IMR-90 (cell line): ENCODE results near the gene TMEM53. TPM values are rescaled to one million over a fixed set of nuclear protein-coding genes. Genes with fewer than 3 reads are reported as not detected.

Experiments
- ATAC-seq: fragments of 200-7000 bp; cut with Tn5 transposase; 2 replicates; pipeline ENCODE4 v1.9.1; 2020; ENCODE audit warnings: low read depth, mild to moderate bottlenecking, moderate library complexity
- BruUV-seq: library from RNA; stranded (reverse); fragments of 400-500 nt; replicated peaks from 2 replicates; lab custom pipeline; 2021; lab: Mats Ljungman, UMichigan
- CTCF ChIA-PET: fragments of 300-600 bp; formaldehyde crosslinking; extraction: SDS; loops from one replicate; lab custom pipeline; 2021; ENCODE audit warnings: antibody characterized with exemption; lab: Yijun Ruan, JAX
- POLR2A ChIA-PET: fragments of 300-600 bp; sonication (Branson Sonifier 250); formaldehyde crosslinking; loops from one replicate; lab custom pipeline; 2022; ENCODE audit warnings: antibody characterized with exemption; ENCODE audit not compliant: unreplicated experiment; lab: Charles Lee
- DNase-seq: peaks from one replicate; pipeline ENCODE4 v3.0.0; 2013
- H2AFZ ChIP-seq: replicated peaks from 2 replicates; pipeline ENCODE3; 2013; ENCODE audit warnings: low read length, mild to moderate bottlenecking; ENCODE audit not compliant: poor library complexity
- H2AK5ac ChIP-seq: 2 replicates; pipeline ENCODE4 v1.6.1; 2013; ENCODE audit warnings: low read depth, low read length, inconsistent platforms
- H2AK9ac ChIP-seq: replicated peaks from 2 replicates; pipeline ENCODE3; 2013; ENCODE audit warnings: mild to moderate bottlenecking, low read depth, low read length, moderate library complexity; ENCODE audit not compliant: poor library complexity
- H2BK120ac ChIP-seq: 2 replicates; pipeline ENCODE4 v1.6.1; 2013; ENCODE audit warnings: low read depth, low read length, inconsistent platforms
- H2BK15ac ChIP-seq: 3 replicates; pipeline ENCODE4 v1.6.1; 2013; ENCODE audit warnings: low read depth, low read length, inconsistent platforms
- H2BK20ac ChIP-seq: 2 replicates; pipeline ENCODE4 v1.6.1; 2013; ENCODE audit warnings: low read depth, mild to moderate bottlenecking, inconsistent platforms, low read length, moderate library complexity
- H2BK5ac ChIP-seq: 2 replicates; pipeline ENCODE4 v1.6.1; 2013; ENCODE audit warnings: mild to moderate bottlenecking, low read depth, low read length, inconsistent platforms; ENCODE audit not compliant: poor library complexity, severe bottlenecking
- H3K14ac ChIP-seq: replicated peaks from 2 replicates; pipeline ENCODE4 v1.6.1; 2013; ENCODE audit warnings: low read depth, low read length, inconsistent platforms
- H3K18ac ChIP-seq: 2 replicates; pipeline ENCODE4 v1.6.1; 2013; ENCODE audit warnings: low read depth, low read length, control low read depth
- H3K23ac ChIP-seq: 2 replicates; pipeline ENCODE4 v1.6.1; 2013; ENCODE audit warnings: low read depth, low read length, inconsistent platforms
- H3K27ac ChIP-seq: 2 replicates; pipeline ENCODE4 v1.5.1; 2013; ENCODE audit warnings: mild to moderate bottlenecking, control low read depth, low read length; ENCODE audit not compliant: insufficient read depth
- H3K27me3 ChIP-seq: 2 replicates; pipeline ENCODE4 v1.6.1; 2013; ENCODE audit warnings: low read length; ENCODE audit not compliant: control insufficient read depth, insufficient read depth
- H3K36me3 ChIP-seq: 2 replicates; pipeline ENCODE4 v1.6.1; 2013; ENCODE audit warnings: low read length, mixed read lengths; ENCODE audit not compliant: control insufficient read depth, insufficient read depth
- H3K4ac ChIP-seq: 2 replicates; pipeline ENCODE4 v1.6.1; 2013; ENCODE audit warnings: low read depth, low read length, inconsistent platforms
- H3K4me1 ChIP-seq: 2 replicates; pipeline ENCODE4 v1.6.1; 2013; ENCODE audit warnings: low read length, mixed read lengths; ENCODE audit not compliant: control insufficient read depth, insufficient read depth
- H3K4me2 ChIP-seq: 2 replicates; pipeline ENCODE4 v1.6.1; 2013; ENCODE audit warnings: low read depth, mild to moderate bottlenecking, control low read depth, low read length, moderate library complexity
- H3K4me3 ChIP-seq: 2 replicates; pipeline ENCODE4 v1.5.1; 2013; ENCODE audit warnings: low read depth, mild to moderate bottlenecking, control low read depth, low read length, moderate library complexity; ENCODE audit not compliant: insufficient read depth
- H3K56ac ChIP-seq: 2 replicates; pipeline ENCODE4 v1.6.1; 2013; ENCODE audit warnings: low read length, inconsistent platforms; ENCODE audit not compliant: insufficient read depth; ENCODE audit errors: extremely low read depth
- H3K79me1 ChIP-seq, 2 experiments: 2 replicates each; pipeline ENCODE4 v1.6.1; 2013; ENCODE audit warnings: low read length in 2 of 2, inconsistent platforms in 1 of 2, low read depth in 1 of 2
- H3K9ac ChIP-seq: 2 replicates; pipeline ENCODE4 v1.6.1; 2013; ENCODE audit warnings: low read depth, low read length, control low read depth
- H3K9me1 ChIP-seq: 2 replicates; pipeline ENCODE4 v1.6.1; 2013; ENCODE audit warnings: low read length, inconsistent platforms; ENCODE audit not compliant: insufficient read depth
- H3K9me3 ChIP-seq: 2 replicates; pipeline ENCODE4 v1.6.1; 2013; ENCODE audit warnings: low read length; ENCODE audit not compliant: control insufficient read depth, insufficient read depth
- H4K20me1 ChIP-seq: 2 replicates; pipeline ENCODE4 v1.6.1; 2013; ENCODE audit warnings: low read length, inconsistent platforms; ENCODE audit not compliant: insufficient read depth
- H4K5ac ChIP-seq: 2 replicates; pipeline ENCODE4 v1.6.1; 2013; ENCODE audit warnings: mild to moderate bottlenecking, low read depth, low read length, control low read depth
- H4K8ac ChIP-seq, 2 experiments: 2 replicates each; pipeline ENCODE4 v1.6.1; 2013; ENCODE audit warnings: low read depth in 2 of 2, low read length in 2 of 2, control low read depth in 1 of 2, inconsistent platforms in 1 of 2
- H4K91ac ChIP-seq: 2 replicates; pipeline ENCODE4 v1.6.1; 2013; ENCODE audit warnings: low read depth, low read length, inconsistent platforms; ENCODE audit not compliant: insufficient read depth
- ELK1 ChIP-seq: fragments of 150-350 bp; IDR thresholded peaks from 2 replicates; pipeline ENCODE4 v1.6.1; 2016; ENCODE audit warnings: low read depth, mild to moderate bottlenecking, low read length, moderate library complexity, borderline replicate concordance
- MXI1 ChIP-seq: IDR thresholded peaks from 2 replicates; pipeline ENCODE4 v1.6.1; 2012; ENCODE audit warnings: low read depth, mild to moderate bottlenecking, low read length, moderate library complexity, borderline replicate concordance
- WGBS, 2 experiments: methylation state at CpG; one replicate each; pipeline versions ENCODE4 v1.1.5 to v1.1.7; 2013; ENCODE audit warnings: missing lambda C conversion rate in 2 of 2; ENCODE audit not compliant: insufficient read length in 1 of 2; ENCODE audit errors: extremely low coverage in 2 of 2; 5-methylcytosine and 5-hydroxymethylcytosine counted together
- dilution Hi-C: fragments of 300-500 bp; cut with HindIII; formaldehyde crosslinking; loops from one replicate; pipeline ENCODE4 v1.14.3; 2018; ENCODE audit warnings: low sequenced_read_pairs; ENCODE audit not compliant: unreplicated experiment
- in situ Hi-C: fragments of 300-500 bp; cut with MboI; formaldehyde crosslinking; loops from 3 replicates; pipeline ENCODE4 v1.14.3; 2019; ENCODE audit warnings: low sequenced_read_pairs, inconsistent platforms, mixed read lengths
- intact Hi-C: fragments of 100-400 bp; cut with micrococcal nuclease; formaldehyde crosslinking; loops from 2 replicates; pipeline ENCODE4 v1.10.0; 2022
- polyA plus RNA-seq, 3 experiments: library from polyadenylated mRNA; depleted of rRNA; stranded (reverse); fragments of >200 nt; gene quantifications; 2 replicates each; pipeline ENCODE4 v1.2.3, GENCODE V29; 2012; ENCODE audit warnings: low replicate concordance in 1 of 3
- total RNA-seq: library from RNA; depleted of rRNA; stranded (reverse); fragments of >200 nt; gene quantifications from 2 replicates; pipeline ENCODE4 v1.2.3, GENCODE V29; 2012

TMEM53 gene
- total and polyA plus RNA-seq, 2 of the 4 experiments (the other 2 are of a cell fraction), result 2.7 to 6.3 TPM

- Histone ChIP-seq H3K36me3 (peaks cover 77% of the 10 kb centered on the region), H3K27me3 (no peaks in the 10 kb centered on the region), H2BK20ac (no peak overlapping the region), H2BK15ac (no peak overlapping the region), H2BK120ac (no peak overlapping the region), H3K9me1 (peaks cover 12% of the 10 kb centered on the region), H3K56ac (no peak overlapping the region), H2BK5ac (no peak overlapping the region), H3K79me1 (peaks cover 16 to 51% of the 10 kb centered on the region in 2 experiments), H3K4me2 (no peak overlapping the region), H4K8ac (no peak overlapping the region), H4K5ac (no peak overlapping the region), H3K27ac (no peak overlapping the region), H3K18ac (no peak overlapping the region), H3K4ac (no peak overlapping the region), H2AK9ac (peak overlapping the region; percentile 34), H4K20me1 (peaks cover 20% of the 10 kb centered on the region), H4K91ac (no peak overlapping the region), H3K14ac (no peak overlapping the region), H3K9ac (no peak overlapping the region), H3K23ac (no peak overlapping the region), H2AK5ac (no peak overlapping the region), H3K9me3 (no peaks in the 10 kb centered on the region), H3K4me1 (peaks cover 9% of the 10 kb centered on the region), H2AFZ (no peak overlapping the region), H3K4me3 (no peak overlapping the region)
- ATAC-seq (no peak), DNase-seq (no peak)
- TF ChIP-seq ELK1 (no peak), MXI1 (no peak)
- WGBS, 2 experiments, result 89% methylated on average over 15 of the region's 24 CpGs; no CpG with 5 or more reads in 1 of the 2 experiments
- dilution Hi-C loops, result no loop called here
- intact Hi-C loops, result no loop called here
- ChIA-PET CTCF (no interaction called here), POLR2A (no interaction called here)
- no TSS peak for BruUV-seq
- in situ Hi-C loops, result no loop called here
Observed at GRCh38 chr1:44640200-44640853, 34.0 kb downstream of the TMEM53 start.
